Mammary epithelial cell (primary cell): Measurements from ENCODE around the gene CTDSPL.

ENCODE experiments used
- CTCF ChIP-seq, 2 donors: IDR thresholded peaks in 1 of 2; conservative IDR thresholded peaks in 1 of 2; 2 replicates each; pipeline ENCODE4 v1.5.1; 2011 to 2012; ENCODE audit warnings: inconsistent platforms in 2 of 2, low read length in 2 of 2, mild to moderate bottlenecking in 2 of 2, control low read depth in 1 of 2, low read depth in 1 of 2; ENCODE audit not compliant: insufficient read depth in 1 of 2; ENCODE audit errors: extremely low read depth in 1 of 2
- EZH2 ChIP-seq: IDR thresholded peaks from 2 replicates; pipeline ENCODE4 v1.6.1; 2012; ENCODE audit warnings: low read length, inconsistent platforms, borderline replicate concordance

GRCh38 chr3:37987751-37988179 is 126.1 kb downstream of the CTDSPL start:
- no peak for TF ChIP-seq CTCF (conservative IDR thresholded peaks at IDR 0.05 in 1 of 2, IDR thresholded peaks at IDR 0.05 in 1 of 2; ENCODE audit: extremely low read depth in 1 of 2, insufficient read depth in 1 of 2, low read depth in 1 of 2, low read length in 2 of 2)
- no peak for TF ChIP-seq EZH2
